Activated T-helper 17 cell treated with anti-CD3 and anti-CD28 coated beads, Interleukin-2, amount 50 U/mL, for 72 hours (primary cell): ENCODE data around the gene RARRES1. TPM values are rescaled to one million over a fixed set of nuclear protein-coding genes. Genes with fewer than 3 reads are reported as not detected.
"Not testable (repeated sequence)": the region's sequence is repeated elsewhere in the genome, so short reads cannot be mapped to it uniquely, and the experiment has no call there.

Source experiments
- ATAC-seq: fragments of 150-1000 bp; cut with Tn5 transposase; replicated peaks from 2 replicates; pipeline ENCODE4 v1.10.0; 2021; ENCODE audit warnings: mild to moderate bottlenecking, moderate library complexity
- H3K27ac Mint-ChIP-seq: one replicate; pipeline ENCODE4 v1.8.0; 2022; ENCODE audit warnings: mixed read lengths
- H3K27me3 Mint-ChIP-seq: one replicate; pipeline ENCODE4 v1.8.0; 2022; ENCODE audit warnings: mixed read lengths
- H3K36me3 Mint-ChIP-seq: one replicate; pipeline ENCODE4 v1.8.0; 2022; ENCODE audit warnings: low read depth, mild to moderate bottlenecking, mixed read lengths
- H3K4me1 Mint-ChIP-seq: one replicate; pipeline ENCODE4 v1.8.0; 2022; ENCODE audit warnings: mixed read lengths
- H3K4me3 Mint-ChIP-seq: one replicate; pipeline ENCODE4 v1.8.0; 2022; ENCODE audit warnings: mild to moderate bottlenecking, mixed read lengths
- H3K9me3 Mint-ChIP-seq: one replicate; pipeline ENCODE4 v1.8.0; 2022; ENCODE audit warnings: mixed read lengths
- total RNA-seq, 2 donors: library from RNA; stranded (reverse); gene quantifications; one replicate each; pipeline ENCODE4 v1.2.3, GENCODE V29; 2022

Gene RARRES1
- total RNA-seq, 2 donors from 2014 or later, result not detected

- no peak overlapping the region for H3K4me3 Mint-ChIP-seq
- peaks cover 70% of the 10 kb centered on the region for H3K36me3 Mint-ChIP-seq
- no peaks in the 10 kb centered on the region for H3K4me1 Mint-ChIP-seq
- H3K27me3 Mint-ChIP-seq, result no peaks in the 10 kb centered on the region
- no peaks in the 10 kb centered on the region for H3K9me3 Mint-ChIP-seq
- H3K27ac Mint-ChIP-seq, result peak overlapping the region; percentile 9
- ATAC-seq, result no peak
These were observed 28.7 kb downstream of the RARRES1 start for GRCh38 chr3:158703566-158703965.

- no peaks in the 10 kb centered on the region for H3K4me1 Mint-ChIP-seq
- no peak overlapping the region for H3K4me3 Mint-ChIP-seq
- H3K36me3 Mint-ChIP-seq, result peaks cover 70% of the 10 kb centered on the region
- no peaks in the 10 kb centered on the region for H3K9me3 Mint-ChIP-seq
- peak overlapping the region; percentile 9 for H3K27ac Mint-ChIP-seq
- H3K27me3 Mint-ChIP-seq, result no peaks in the 10 kb centered on the region
- no peak for ATAC-seq
These were observed 29.3 kb downstream of the RARRES1 start for GRCh38 chr3:158702815-158703481.

- Mint-ChIP-seq H3K4me1 (no peaks in the 10 kb centered on the region), H3K4me3 (no peak overlapping the region), H3K27ac (peak overlapping the region; percentile 58), H3K9me3 (no peaks in the 10 kb centered on the region), H3K27me3 (no peaks in the 10 kb centered on the region), H3K36me3 (peaks cover 62% of the 10 kb centered on the region)
- ATAC-seq, result no peak
These were observed 30.7 kb downstream of the RARRES1 start for GRCh38 chr3:158701420-158702065.

- ATAC-seq, result no peak
- Mint-ChIP-seq H3K27me3 (no peaks in the 10 kb centered on the region), H3K4me3 (no peak overlapping the region), H3K36me3 (peaks cover 58% of the 10 kb centered on the region), H3K27ac (peak overlapping the region; percentile 58), H3K4me1 (no peaks in the 10 kb centered on the region), H3K9me3 (no peaks in the 10 kb centered on the region)
These were observed 31.7 kb downstream of the RARRES1 start for GRCh38 chr3:158700559-158700958.

- no peaks in the 10 kb centered on the region for H3K4me1 Mint-ChIP-seq
- peaks cover 72% of the 10 kb centered on the region for H3K36me3 Mint-ChIP-seq
- H3K27me3 Mint-ChIP-seq, result no peaks in the 10 kb centered on the region
- no peak overlapping the region for H3K4me3 Mint-ChIP-seq
- ATAC-seq, result no peak
- H3K27ac Mint-ChIP-seq, result no peak overlapping the region
- no peaks in the 10 kb centered on the region for H3K9me3 Mint-ChIP-seq
These were observed 35.6 kb downstream of the RARRES1 start for GRCh38 chr3:158696618-158697017.

DNA sequence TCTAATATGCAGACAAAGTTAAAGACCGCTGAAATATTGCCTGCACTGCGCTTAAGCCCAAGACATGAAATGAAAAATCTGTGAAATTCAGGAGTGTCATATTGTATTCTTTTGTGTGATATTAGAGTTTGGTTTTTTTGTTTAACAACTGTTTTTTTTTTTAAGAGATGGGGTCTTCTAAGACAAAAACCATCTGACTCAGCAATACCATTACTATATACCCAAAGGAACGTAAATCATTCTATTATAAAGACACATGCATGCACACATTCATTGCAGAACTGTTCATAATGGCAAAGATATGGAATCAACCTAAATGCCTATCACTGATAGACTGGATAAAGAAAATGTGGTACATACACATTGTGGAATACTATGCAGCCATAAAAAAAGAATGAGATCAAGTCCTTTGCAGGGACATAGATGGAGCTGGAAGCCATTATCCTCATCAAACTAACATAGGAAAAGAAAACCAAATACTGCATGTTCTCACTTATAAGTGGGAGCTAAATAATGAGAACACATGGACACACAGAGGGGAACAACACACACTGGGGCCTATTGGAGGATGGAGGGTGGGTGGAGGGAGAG is 38.3 kb downstream of the RARRES1 start:
- not testable (repeated sequence) for H3K4me3 Mint-ChIP-seq, H3K27ac Mint-ChIP-seq, ATAC-seq, H3K9me3 Mint-ChIP-seq, H3K4me1 Mint-ChIP-seq, H3K27me3 Mint-ChIP-seq
- peaks cover 86% of the 10 kb centered on the region for H3K36me3 Mint-ChIP-seq

DNA sequence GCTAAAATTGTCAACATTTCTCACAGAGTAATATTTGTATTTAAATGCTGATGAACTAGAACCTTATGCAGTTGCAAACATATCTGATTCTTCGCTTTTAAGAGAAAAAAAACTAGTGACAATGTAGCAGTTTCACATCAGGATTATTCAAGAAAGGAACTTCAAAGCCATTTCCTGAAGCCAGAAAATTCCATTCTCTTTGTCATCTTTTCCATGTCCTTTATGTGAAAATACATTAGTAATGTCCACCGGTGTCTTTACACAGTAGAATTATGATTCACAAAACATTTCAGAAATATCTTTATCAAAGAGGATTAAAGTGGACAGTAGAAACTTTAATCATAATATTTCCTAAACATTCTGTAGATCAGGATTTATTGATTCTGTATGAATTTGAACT is 47.1 kb downstream of the RARRES1 start:
- H3K36me3 Mint-ChIP-seq, result peaks cover 77% of the 10 kb centered on the region
- no peak overlapping the region for H3K27ac Mint-ChIP-seq
- H3K27me3 Mint-ChIP-seq, result no peaks in the 10 kb centered on the region

DNA sequence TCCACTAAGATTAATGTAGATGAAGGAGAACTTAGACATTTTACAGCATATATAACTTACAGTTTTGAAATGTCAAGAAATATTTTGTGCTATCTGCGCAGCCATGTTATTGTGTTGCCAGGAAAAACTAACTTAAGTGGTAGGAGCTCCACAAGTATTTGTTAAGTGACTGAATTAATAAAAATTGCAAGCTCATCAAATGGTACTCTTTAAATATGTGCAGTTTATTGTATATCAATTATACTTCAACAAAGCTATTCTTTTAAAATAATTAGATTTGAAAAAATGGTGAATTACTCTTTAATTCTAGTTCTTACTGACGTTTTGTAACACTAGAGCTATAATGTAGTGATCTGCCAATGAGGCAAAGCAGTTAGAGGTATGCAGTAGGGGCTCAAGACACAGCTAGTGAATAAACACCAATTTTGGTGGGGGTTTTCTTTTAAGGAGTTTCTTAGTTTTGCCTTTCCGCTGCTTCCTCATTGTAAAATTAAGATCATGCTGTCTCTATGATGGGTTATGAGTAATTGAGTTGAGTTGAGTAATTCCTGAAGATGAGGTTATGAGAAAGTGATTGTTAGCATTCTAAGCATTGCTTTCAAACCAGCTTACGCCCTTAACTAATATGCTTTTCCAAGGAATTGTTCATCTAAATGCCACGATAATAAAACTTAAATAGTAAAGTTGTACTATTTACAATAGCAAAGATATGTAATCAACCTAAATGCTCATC is 48.9 kb downstream of the RARRES1 start:
- Mint-ChIP-seq H3K9me3 (no peaks in the 10 kb centered on the region), H3K4me3 (no peak overlapping the region), H3K4me1 (no peaks in the 10 kb centered on the region), H3K27ac (no peak overlapping the region), H3K27me3 (no peaks in the 10 kb centered on the region), H3K36me3 (peaks cover 66% of the 10 kb centered on the region)
- ATAC-seq, result peak; percentile 46

More for the DNA sequence above, 47.1 kb downstream of the RARRES1 start:
- H3K4me1 Mint-ChIP-seq, result no peaks in the 10 kb centered on the region
- no peak overlapping the region for H3K4me3 Mint-ChIP-seq
- H3K9me3 Mint-ChIP-seq, result no peaks in the 10 kb centered on the region
- ATAC-seq, result no peak

DNA sequence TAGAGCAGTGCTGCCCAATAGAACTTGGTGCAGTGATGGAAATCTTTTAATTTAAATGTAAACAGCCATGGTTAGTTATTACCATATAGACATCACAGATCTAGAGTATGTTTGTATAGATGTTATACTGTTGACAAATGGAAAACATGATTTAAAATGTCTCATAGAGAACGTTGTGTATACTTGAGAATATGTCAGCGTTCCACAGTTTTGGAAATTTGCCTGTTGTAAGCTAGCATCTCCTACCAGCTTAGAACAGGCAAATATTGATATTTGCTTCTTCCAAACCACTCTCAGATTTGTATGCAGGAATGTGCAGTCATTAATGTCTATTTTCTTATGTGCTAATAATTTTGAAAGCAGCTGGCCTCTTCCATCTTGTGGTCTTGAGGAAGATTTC is 51.4 kb downstream of the RARRES1 start:
- Mint-ChIP-seq H3K27me3 (no peaks in the 10 kb centered on the region), H3K9me3 (no peaks in the 10 kb centered on the region), H3K4me3 (no peak overlapping the region), H3K27ac (no peak overlapping the region), H3K36me3 (peaks cover 78% of the 10 kb centered on the region), H3K4me1 (no peaks in the 10 kb centered on the region)
- ATAC-seq, result no peak

DNA sequence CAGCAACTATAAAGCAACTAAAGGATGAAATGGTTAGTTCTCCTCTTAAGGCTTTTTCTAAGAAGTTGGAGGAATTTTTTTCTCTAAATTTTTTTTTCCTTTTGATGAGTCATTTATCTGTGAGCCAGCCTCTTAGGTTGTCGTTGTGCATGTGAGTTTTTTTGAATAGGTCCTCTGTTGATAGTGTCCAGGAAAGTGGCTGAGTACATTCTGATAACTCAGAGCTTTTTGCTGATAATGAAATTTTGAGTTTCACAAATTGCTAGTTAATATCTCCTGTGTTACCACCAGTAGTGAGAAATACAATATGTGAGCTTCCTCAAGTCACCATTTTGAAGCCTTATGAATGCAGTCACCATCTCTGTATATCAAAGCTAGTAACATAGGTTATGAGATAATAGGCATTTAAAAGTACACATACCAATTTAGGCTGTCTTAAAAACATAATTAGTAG is 52.7 kb downstream of the RARRES1 start:
- H3K4me3 Mint-ChIP-seq, result no peak overlapping the region
- no peaks in the 10 kb centered on the region for H3K9me3 Mint-ChIP-seq
- H3K27ac Mint-ChIP-seq, result no peak overlapping the region
- ATAC-seq, result no peak
- H3K36me3 Mint-ChIP-seq, result peaks cover 70% of the 10 kb centered on the region
- no peaks in the 10 kb centered on the region for H3K4me1 Mint-ChIP-seq
- H3K27me3 Mint-ChIP-seq, result no peaks in the 10 kb centered on the region

GRCh38 chr3:158678687-158679086 is 53.6 kb downstream of the RARRES1 start:
- H3K36me3 Mint-ChIP-seq, result peaks cover 70% of the 10 kb centered on the region
- ATAC-seq, result no peak
- H3K27ac Mint-ChIP-seq, result no peak overlapping the region
- no peaks in the 10 kb centered on the region for H3K4me1 Mint-ChIP-seq
- no peaks in the 10 kb centered on the region for H3K27me3 Mint-ChIP-seq
- H3K9me3 Mint-ChIP-seq, result no peaks in the 10 kb centered on the region
- no peak overlapping the region for H3K4me3 Mint-ChIP-seq

- H3K4me3 Mint-ChIP-seq, result peak within 1 kb of the TSS; percentile 84
- H3K4me1 Mint-ChIP-seq, result peaks cover 5% of the 10 kb centered on the region
- peak; percentile 100 for ATAC-seq
- H3K36me3 Mint-ChIP-seq, result peaks cover 79% of the 10 kb centered on the region
- peak within 1 kb of the TSS; percentile 97 for H3K27ac Mint-ChIP-seq
- no peaks in the 10 kb centered on the region for H3K27me3 Mint-ChIP-seq
- H3K9me3 Mint-ChIP-seq, result no peaks in the 10 kb centered on the region
These were observed 59.8 kb downstream of the RARRES1 start, which contains the start of gene LXN for GRCh38 chr3:158672215-158673176. TSS of gene LXN (minus strand) at chr3:158672648. CDS start at chr3:158672478, 170 bp downstream.

DNA sequence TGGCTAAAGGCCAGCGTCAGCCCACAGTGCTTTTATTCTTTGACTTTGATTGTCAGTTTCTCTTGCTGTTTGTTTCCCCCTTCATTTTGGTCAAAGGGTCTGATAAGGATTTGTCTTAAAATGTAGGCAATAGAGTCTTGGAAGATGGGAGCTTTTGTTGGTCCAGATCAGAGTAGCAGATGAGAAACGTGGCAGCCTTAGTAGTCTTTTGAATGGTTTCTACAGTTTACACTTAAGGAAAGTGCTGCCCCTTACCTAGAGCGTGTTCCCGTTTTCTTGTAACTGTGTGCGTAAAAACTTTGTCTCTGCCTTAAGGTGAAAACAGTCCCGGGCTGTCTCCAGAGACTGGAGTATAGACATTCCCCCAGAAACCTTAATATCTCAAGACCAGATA is 60.4 kb downstream of the RARRES1 start:
- Mint-ChIP-seq H3K36me3 (peaks cover 79% of the 10 kb centered on the region), H3K9me3 (no peaks in the 10 kb centered on the region), H3K4me1 (peaks cover 5% of the 10 kb centered on the region), H3K4me3 (peak overlapping the region; percentile 84), H3K27ac (peak overlapping the region; percentile 97), H3K27me3 (no peaks in the 10 kb centered on the region)
- no peak for ATAC-seq
